Inflammatory macrophage treated with lipopolysaccharide for 4 hours (primary cell): ENCODE data around the gene IL1RN.

ENCODE experiments used
- DNase-seq: peaks from one replicate; pipeline ENCODE4 v3.0.0-alpha.2; 2020

The IL1RN gene

DNA sequence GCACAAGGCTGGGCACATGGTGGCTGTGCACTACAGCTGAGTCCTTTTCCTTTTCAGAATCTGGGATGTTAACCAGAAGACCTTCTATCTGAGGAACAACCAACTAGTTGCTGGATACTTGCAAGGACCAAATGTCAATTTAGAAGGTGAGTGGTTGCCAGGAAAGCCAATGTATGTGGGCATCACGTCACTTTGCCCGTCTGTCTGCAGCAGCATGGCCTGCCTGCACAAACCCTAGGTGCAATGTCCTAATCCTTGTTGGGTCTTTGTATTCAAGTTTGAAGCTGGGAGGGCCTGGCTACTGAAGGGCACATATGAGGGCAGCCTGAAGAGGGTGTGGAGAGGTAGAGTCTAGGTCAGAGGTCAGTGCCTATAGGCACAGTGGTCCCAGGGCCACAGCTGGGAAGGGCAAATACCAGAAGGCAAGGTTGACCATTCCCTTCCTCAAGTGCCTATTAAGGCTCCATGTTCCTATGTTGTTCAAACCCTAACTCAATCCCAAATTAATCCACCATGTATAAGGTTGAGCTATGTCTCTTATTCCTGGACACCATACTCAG, 2.2 kb downstream of the IL1RN start:
- peak; percentile 46 for DNase-seq

DNA sequence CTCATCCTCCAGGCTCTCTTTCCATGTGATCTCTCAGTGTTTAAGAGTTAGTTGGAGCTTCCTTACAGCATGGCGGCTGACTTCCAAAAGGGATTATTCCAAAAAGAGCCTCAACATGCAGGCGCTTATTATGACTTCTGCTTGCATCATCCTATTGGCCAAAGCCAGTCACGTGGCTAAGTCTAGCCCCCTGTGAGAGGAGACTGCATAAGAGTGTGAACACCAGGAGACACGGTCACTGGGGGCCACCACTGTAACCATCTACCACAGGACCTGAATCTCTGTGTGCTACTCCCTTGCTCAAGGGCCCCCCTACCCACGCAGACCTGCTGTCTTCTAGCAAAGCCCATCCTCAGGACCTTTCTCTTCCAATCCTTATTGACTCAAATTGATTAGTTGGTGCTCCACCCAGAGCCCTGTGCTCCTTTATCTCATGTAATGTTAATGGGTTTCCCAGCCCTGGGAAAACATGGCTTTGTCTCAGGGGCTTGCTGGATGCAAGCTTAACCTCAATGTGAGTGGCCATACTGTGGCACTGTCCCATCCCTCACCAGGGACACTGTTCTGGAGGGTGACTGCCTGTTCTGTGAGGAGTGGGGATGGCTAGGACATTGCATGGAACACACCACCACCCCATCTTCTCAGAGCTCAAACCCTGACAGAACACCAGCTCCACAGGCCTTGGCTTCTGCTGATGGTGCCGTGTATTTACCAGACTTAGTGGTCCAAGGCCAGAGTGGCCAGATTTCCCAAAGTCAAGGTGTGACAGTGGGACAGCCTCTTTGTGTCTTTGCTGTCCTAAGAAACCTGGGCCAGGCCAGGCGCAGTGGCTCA, 4.2 kb downstream of the IL1RN start:
- DNase-seq: peak; percentile 49

GRCh38 chr2:113132414-113133021, 5.1 kb downstream of the IL1RN start:
- DNase-seq: peak; percentile 50

- DNase-seq: peak; percentile 52
Measured at GRCh38 chr2:113133704-113134598, 6.6 kb downstream of the IL1RN start.

- DNase-seq: peak; percentile 70
Measured at GRCh38 chr2:113134717-113135116, 7.3 kb downstream of the IL1RN start.

- DNase-seq: peak; percentile 70
Measured at GRCh38 chr2:113135317-113135716, 7.9 kb downstream of the IL1RN start.

DNA sequence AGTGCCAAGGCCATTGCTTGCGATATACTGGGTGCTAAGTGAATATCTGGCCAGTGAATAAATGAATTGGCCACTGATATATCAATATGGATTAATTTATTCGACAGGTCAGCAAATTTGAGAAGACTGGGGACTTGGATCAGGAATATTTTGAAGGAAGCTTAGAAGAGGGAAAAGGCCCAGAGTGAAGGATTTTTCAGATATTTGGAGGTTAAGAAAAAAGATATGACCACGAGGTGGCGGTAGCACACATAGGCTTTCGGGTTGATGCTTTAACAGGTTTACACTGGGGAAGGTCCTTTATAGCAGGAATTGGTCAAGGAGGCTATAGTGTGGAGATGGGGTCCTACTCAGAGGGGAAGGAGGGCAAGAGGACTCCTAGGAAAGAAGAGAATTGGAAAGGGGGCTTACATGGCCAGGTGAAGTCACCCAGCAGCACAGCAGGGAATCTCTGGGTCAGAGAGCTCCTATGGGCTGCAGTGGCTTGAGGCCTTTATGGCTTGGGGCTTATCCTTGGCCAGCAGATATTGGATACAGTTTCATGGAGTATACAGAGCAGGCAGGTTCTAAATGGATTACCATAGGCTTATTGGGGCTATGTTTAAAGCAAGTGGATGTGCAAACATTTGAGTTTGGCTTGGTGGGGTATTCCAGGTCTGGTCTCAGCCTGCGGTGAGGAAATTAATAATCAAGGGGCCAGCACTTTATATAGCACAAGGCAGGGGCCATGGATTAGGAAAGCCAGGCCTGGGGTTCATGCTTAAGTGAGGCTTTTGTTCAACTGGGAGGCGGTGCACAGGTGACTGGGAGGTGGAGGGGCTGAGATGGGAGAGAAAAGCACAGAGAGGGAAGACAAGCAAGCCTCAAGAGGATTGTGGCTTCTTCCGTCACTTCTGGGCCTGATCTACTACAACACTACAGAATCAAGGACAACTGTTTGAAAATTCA, 9.7 kb downstream of the IL1RN start:
- DNase-seq: peak; percentile 55

GRCh38 chr2:113137827-113138226, 10.4 kb downstream of the IL1RN start:
- no peak for DNase-seq

DNA sequence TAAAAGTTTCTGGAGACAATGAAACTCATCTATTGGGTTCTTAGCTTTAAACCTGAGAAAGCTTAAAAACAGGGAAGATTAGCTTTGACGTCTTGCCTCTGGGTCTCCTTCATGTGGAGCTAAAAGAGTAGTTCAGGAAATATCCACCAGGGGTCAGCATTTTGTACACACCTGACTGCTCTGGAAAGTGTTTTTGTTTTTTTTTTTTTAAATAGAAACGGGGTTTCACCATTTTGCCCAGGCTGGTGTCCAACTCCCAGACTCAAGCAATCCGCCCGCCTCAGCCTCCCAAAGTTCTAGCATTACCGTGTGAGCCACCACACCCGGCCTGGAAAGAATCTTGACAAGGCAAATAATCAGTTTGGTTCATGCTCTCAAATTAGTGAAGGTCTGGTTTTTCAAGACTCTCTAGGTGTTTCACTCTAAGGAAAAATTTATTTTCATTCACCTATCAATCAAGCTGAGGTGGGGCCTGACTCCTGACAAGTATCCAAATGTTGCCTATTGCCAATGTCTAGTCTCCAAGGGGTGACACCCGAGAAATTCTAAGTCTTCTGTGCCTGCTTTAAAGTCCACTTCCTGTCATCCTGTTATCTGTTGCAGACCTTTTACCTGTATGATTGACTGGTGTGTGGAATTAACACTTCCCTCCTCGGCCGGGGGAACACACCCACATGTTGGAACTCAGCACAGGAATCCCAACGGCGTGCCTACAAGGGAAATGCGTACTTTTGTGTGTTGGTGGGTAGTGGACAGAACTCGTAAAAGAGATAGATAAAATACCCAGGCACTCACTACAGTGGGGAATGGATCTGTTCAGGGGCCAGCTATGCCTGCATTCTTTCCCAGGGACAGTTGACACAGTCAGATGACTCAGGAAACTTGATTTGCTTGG, 11.3 kb downstream of the IL1RN start:
- DNase-seq: peak; percentile 75

DNA sequence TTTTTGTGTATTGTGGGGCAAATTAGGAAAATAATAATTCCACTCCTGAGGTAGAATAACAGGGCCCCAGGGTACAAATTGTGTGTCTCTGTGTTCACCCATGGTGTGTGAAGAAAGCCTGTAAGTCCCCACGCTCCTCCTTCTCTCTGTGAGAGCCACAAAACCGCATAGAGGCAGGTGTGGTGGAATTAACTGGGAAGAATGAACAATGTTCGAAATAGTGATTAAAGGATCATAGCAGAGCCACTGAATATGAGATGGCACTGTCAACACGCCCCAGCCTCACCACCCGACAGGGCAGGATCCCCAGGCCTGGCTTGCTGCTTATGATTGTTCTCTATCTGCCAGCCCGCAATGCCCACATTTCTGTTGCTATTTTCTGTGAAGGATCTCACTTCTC, 14.1 kb downstream of the IL1RN start:
- no peak for DNase-seq

DNA sequence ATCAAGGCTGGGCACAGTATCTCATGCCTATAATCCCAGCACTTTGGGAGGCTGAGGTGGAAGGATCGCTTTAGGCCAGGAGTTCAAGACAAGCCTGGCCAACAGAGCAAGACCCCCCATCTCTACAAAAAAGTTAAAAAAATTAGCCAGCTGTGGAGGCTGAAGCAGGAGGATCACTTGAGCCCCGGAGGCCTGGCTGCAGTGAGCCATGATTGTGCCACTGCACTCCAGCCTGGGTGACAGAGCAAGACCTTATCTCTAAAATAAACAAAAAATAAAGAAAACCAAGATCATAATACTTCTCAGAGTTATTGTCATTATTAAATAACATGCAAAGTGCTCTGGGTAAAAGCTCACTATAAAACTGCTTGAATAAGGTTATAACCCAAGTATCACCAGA, 14.9 kb downstream of the IL1RN start:
- DNase-seq: no peak

- DNase-seq: no peak
Measured at GRCh38 chr2:113144259-113144658, 16.9 kb downstream of the IL1RN start.

DNA sequence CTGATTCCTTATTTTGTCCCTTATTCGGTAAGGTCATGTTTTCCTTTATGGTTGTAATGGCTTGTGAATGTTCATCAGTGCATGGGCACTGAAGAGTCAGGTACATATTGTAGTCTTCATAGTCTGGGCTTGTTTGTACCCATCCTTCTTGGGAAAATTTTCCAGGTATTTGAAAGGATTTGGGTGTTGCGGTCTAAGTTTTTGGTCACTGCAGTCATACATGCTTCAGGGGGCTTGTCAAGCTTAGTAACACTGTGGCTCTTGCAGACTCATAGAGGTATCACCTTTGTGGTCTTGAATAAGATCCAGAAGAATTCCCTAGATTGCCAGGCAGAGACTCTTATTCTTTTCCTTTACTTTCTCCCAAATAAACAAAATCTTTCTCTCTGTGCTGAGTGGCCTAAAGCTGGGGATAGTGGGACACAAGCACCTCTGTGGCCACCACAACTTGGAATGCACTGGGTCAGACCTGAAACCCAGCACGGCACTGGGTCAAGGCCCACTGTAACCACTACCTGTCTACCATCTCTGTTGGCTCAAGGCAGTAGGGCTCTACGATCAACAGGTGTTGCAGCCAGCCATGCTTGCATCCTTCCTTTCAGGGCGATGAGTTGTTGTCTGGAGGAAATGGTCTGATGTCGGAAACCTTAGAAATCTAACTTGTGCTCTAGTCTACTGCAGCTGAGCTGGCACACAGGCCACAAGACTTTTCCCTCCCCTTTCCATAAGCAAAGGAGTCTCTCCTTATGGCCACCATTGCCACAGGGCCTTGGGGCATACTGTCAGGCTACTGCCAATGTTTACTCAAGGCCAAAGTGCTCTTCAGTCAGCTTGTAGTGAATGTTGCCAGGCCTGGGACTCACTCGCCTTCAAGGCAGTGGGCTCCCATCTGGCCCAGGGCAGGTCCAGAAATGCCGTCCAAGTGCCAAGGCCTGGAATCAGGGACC, 21.5 kb downstream of the IL1RN start:
- no peak for DNase-seq

DNA sequence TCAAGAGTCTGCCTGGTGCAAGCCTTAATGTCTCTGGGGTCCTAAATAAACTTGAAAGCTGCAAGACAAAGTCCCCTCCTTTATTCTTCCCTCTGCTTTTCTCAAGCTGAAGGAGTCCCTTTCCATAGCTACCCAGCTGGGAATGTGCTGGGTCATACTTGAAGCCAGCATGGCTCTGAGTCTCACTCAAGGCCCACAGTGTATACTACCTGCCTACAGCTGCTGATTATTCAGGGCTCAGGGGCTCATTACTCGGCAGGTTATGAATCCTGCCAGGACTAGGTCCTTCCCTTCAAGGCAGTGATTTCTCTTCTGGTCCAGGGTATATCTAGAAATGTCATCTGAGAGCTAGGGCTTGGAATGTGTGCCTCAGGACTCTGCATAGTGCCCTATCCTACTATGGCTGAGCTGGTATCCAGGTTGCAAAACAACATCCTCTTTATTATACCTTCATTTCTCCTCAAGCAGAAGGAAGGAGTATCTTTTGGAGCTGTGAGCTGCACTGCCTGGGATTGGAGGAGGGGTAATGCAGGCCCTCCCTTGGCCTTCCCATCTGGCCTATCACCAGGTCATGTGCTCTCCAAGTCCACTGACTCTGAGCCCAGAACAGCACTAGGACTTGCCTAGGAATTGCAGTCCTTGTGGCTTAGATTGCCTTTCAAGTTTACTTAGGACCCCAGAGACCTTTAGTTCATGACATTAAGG, 22.3 kb downstream of the IL1RN start:
- no peak for DNase-seq

DNA sequence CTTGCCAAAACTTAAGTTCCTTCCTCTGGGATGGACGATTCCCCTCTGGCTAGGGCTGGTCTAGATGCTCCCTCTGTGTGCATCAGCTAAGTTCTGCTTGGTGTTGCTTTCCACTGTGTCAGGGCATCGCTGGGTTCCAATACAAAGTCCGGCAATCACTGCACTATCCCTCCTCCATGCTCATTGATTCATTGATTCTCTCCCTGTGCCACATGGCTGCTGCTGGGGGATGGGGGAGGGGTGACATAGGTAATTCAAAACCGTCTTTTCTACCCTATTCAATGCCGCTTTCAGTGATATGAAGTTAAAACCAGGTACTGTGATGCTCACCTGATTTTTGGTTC, 22.8 kb downstream of the IL1RN start:
- no peak for DNase-seq

DNA sequence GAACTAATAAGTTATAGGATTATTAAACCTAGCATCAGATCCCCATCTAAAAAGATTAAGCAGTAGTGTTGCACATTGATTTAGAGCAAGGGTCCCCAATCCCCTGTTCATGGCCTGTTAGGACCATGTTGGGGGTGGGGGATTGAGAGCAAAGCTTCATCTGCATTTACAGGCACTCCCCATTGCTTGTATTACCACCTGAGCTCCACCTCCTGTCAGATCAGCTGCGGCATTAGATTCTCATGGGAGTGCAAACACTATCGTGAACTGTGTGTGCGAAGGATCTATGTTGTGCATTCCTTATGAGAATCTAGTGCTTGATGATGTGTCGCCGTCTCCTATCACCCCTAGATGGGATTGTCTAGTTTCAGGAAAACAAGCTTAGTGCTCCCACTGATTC, 27.9 kb downstream of the IL1RN start:
- DNase-seq: no peak

GRCh38 chr2:113156278-113157117, 29.1 kb downstream of the IL1RN start:
- DNase-seq: no peak
